SIG-M5 treated with dmso at 0.1 percent for 504 hours (cell line): Measurements from ENCODE around the gene MKI67.

Experiments
- DNase-seq: peaks from one replicate; lab custom pipeline; 2025; ENCODE audit not compliant: unreplicated experiment; lab: John Stamatoyannopoulos, UW

The MKI67 gene

DNA sequence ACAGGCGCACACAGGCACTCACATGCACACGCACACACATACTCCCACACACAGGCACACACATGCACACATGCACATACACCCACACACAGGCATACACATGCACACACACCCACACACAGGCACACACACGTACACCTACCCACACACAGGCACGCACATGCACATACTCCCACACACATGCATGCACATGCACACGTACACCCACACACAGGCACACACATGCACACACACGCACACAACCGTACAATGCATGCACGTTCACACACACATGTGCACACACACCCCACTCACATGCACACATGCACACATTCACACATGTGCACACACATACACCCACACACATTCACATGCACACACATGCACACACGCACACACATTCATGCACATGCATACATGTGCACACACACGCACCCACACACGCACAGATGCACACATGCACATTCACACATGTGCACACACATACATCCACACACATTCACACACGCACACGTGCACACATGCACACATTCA is 59.3 kb downstream of the MKI67 start:
- no peak for DNase-seq

DNA sequence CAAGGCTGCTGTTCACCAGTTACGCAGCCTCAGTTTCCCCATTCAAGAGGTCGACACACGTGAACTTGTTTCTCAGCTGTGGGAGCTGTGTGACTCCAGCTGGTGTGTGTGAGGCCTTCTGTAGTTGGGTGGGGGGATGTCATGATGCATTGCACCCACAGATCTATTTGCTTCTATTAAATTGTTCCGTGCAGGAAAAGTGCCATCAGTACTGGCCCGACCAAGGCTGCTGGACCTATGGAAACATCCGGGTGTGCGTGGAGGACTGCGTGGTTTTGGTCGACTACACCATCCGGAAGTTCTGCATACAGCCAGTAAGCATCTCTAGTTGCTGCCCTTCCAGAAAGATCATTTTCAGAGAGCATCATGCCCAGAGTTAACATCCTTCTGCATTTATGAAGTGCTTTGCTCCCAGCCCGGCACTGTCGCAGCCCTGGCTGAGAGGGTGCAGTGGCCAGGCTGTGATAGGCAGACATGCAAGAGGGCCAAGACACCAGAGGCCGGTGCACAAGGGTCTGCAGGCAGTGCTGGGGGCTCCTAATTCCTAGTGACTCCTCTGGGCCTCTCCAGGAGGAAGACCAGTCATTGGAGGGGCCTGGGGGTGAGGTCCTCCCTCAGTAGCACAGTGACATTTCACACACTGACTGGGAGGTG is 60.2 kb downstream of the MKI67 start:
- DNase-seq: no peak

DNA sequence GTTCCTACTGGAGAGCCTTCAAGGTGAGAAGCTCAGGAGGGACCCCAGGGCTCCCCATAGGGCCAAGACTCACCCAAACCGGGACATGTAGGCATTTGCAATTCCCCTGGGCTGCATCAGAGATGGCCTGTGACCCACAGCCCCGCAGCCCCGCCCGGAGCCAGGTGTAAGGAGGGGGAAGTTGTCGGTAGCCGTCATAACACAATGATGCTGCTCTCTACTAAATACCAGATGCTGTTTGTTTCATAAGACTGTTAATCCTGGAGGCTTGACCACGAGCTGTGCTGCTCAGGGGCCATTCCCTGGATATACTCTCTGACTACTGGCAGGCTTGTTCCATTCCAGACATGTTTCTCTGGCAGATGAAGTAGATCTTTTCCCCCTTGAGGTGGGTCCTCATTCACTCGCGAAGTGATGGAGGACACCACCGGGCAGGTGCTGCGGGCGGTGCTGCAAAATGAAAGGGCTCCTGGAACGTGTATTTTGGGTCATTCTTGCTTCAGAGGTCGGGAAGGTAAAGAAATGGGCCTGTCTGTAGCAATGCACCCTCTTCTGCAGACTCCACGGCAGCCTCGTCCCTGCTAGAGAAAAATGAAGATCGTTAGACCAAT is 61.1 kb downstream of the MKI67 start:
- DNase-seq: peak; percentile 56

DNA sequence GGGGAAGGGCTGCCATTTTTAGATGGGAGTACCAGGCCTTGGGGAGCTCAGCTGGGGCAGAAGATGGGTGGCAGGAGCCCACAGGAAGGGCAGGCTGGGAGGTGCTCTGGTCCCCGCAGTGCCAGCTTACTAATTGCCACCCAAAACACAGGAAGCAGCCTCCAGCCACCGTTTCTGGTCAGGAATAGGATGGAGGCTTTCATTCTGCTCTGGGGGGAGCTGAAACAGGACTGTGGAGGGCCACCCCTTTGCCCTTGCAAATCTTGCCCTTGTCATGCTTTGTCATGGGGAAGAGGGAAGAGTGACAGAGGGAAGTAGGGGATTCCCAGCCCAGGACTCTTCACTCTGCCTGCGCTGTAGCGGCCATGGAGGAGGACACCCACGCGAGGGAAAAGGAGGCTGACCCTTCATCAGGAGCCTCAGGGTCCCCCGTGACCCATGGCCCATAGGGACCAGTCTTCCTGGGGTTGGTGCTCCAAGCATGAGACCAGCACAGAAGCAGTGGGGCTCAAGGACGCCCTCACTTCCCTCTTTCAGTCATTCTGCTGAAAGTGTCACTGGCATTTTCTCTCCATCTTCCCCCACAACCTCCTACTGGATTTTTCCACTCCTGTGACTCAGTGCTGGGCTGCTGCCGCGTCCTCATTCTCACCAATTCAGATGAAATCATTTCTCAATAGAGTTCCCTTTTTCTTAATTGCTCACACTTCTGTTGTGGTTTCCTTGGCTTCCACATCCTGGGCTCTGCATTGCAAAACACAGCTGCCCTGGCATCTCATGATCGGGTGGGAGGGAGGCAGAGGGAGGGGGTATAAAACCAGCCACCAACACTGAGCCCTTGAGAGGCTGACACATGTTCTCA is 61.9 kb downstream of the MKI67 start:
- DNase-seq: peak; percentile 96

DNA sequence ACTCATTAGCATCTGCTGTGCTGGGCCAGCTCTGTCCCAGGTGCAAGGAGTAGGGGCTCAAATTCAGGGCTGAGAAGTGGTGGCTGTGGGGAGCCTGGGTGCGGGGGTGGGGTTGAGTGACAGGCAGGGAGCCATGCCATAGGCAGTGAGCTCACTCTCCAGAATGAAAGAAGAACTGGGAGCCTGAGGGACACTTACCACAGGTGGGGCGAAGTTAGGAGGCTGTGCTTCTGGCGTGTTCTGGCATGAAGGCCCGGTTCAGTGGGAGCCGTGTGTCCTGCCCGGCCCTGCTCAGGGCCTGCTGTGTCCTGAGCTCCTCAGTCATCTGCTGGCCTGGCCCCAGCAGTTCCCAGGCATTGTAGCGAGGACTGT is 62.5 kb downstream of the MKI67 start:
- DNase-seq: peak; percentile 31

DNA sequence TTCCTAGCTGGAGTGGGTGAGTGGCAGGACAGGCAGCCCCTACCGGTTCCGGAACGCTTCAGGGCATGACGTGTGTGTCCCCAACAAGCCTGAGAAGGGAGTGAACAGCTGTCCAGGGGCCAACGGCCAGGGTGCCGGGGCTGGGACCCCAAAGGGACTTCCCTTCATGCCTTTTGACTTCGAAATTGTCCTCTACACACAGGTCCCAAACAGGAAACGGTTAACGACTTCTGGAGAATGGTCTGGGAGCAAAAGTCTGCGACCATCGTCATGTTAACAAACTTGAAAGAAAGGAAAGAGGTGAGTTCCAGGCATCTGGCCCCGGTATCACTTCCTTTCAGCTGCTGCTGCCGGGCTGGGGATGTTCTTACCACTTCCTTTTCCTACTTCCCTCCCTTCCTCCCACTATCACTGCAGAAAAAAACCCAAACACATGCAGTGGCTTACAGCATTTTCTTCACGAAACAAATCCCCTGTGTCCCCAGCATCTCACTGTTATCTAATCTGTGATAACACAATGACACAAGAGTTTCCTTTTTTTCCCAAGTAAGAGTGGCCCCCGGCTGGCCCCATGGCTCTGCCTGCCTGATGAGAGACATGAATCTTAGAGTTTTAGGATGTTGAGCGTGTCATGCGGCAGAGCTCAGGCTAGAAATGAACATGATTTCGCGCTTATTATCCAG is 63.2 kb downstream of the MKI67 start:
- peak; percentile 85 for DNase-seq

DNA sequence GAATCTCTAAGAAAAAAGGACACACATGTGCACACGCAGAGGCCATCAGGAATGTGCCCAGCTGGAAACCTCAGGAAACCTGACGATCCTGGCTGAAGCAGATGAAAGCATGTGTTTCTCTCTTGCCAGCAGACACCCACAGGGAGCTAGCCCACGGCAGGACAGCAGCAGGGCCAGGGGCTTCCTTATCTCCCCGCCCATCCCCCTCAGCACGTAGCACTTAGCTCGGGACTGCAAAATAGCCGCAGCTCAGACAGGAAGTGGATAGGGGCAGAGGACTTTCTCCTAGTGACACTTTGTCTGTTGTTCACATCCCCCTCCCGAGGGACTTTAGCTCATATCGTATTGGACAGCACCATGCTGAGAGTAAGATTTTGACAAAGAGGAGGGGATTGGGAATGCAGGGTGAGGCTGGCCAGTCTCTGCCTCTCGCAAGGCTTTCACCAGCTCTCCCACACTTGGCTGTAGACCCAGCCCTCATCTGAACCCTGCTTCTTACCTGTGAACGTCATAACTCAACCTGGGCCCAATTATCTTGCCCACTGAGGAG is 63.8 kb downstream of the MKI67 start:
- DNase-seq: no peak

DNA sequence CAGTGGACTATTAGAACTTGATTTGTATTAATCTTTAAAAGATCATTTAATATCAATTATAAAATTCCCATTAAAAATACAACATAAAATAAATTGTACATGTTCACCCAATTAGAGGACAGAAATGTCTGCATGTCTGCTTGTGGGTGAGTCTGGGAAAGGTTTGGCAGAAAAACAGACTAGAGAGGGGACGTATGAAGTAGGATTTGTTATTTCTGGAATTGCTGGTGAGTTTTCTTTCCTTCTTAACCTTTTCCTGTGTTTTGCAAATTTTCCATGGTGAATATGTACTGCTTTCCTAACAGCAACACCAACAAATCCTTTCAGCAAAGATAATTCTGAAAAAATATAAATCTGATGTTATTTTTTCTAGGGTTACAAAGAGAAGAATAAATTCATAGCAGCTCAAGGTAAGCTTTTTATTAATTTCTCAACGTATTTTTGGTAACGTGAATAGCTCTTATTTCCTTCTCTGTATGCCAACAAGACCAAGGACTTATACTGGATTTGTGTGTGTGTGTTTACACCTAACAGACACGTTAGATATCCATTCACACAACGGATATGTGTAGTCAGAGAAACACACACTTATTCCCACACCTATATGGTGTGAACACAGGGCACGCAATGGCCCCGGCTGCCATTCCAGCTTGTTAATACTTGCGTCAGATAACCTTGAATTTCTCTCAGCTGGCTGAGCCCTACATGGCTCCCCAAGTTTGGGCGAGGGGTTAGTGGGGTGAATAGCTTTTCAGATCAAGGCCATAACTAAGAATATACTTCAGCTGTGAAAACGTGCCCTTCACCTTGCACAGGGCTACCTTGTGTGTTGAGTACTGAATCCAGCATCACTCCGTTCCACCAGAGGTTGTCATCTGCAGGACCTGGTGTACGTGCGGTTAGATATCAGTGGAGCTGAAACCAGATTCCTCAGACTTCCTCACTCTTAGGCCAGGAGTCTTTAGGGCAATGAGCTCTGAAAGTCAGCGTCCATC is 64.6 kb downstream of the MKI67 start:
- no peak for DNase-seq

DNA sequence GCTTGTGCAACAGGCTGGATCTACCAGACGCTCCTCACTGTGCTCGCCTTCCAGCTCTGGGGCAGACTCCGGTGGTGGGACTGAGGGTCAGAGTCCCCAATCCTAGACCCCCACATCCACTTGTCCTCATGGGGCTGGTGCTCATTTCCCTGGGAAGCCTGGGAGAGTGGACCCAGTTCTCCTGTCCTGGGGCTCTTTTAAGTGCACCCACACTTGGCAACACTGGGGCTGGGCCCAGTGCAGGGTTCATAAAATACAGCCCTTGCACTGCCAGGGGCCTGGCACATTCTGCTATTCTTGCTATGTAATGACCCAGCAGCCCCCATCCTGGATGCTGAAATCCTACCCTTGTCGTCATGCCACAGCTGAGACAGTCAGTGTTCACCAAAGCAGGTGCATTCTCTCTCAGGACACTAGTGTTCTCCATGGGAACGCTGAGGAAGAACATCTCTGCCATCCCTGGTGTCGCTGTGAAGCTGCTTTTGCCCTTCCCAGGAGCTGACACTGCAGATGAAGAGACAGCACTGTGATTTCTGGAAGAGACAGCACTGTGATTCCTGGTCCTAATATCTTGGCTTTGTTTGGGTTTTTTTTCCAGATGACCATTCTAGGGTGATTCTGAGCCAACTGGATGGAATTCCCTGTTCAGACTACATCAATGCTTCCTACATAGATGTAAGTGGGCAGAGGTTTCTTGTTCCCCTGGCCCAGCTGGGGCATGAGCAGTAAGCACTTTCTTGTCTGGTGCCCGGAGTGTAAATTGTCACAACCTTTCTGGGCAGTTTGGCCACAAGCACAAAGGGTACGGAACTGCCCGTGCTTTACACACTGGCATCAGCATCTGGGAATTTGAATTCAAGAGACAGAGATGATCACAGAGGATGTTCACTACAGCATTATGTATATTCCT is 65.6 kb downstream of the MKI67 start:
- DNase-seq: no peak

DNA sequence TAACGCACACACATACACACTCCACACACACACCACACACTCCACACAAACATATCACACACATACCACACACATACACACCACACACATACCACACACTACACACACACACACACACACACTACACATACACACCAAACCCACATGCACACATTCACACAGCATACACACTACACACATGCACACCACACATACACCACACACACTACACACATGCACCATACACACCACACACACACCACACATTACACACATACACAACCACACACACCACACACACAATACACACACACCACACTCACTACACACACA is 66.3 kb downstream of the MKI67 start:
- DNase-seq: no peak

DNA sequence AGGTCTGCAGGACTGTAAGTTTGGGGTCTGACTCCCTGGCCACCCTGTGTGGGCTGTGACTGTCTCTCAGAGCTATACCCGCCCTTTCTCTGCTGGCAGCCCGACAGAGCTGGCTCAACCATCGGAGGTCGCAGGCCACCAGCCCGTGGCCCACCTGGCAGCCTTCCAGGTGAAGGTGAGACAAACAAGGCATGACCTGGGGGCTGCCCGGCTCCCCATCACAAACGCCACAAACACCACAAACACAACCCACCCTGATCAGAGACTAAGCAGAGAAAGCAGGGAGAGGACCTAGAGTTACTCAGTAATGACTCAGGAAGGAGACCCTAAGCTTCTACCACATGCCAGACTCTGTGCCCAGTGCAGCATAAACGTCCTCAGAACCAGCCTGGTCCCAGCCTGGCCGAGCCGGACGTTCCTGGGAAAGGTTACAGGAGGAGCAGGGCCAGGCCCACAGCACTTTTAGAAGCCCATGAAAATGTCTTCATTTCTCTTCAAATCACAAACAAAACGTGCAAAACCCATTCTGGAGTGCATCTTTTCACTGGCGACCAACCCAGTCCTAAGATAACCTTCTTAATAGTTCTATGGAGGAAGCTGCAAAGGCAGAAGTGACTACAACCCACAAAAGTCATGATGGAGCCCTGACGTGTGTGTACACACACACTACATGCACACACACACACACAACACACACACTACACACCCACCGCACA is 66.8 kb downstream of the MKI67 start:
- DNase-seq: no peak

DNA sequence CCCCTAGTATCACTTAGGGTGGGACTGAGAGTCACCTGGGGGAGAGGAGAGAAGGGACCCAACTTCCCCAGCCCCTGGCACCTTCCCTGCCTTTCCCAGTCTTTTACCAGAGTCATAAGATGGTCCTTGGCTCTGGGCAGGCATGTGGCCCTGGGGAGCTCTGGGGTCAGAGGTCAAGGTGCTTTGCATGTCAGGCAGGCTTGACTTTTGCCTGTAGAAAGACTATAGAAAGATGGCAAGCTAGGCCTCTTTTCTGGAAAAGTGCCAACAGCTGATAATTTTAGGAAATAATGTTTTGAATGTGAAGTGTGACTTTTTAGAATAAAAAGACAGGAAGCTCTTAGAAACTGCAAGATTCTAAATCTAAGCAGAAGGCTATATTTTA is 67.5 kb downstream of the MKI67 start:
- DNase-seq: no peak

DNA sequence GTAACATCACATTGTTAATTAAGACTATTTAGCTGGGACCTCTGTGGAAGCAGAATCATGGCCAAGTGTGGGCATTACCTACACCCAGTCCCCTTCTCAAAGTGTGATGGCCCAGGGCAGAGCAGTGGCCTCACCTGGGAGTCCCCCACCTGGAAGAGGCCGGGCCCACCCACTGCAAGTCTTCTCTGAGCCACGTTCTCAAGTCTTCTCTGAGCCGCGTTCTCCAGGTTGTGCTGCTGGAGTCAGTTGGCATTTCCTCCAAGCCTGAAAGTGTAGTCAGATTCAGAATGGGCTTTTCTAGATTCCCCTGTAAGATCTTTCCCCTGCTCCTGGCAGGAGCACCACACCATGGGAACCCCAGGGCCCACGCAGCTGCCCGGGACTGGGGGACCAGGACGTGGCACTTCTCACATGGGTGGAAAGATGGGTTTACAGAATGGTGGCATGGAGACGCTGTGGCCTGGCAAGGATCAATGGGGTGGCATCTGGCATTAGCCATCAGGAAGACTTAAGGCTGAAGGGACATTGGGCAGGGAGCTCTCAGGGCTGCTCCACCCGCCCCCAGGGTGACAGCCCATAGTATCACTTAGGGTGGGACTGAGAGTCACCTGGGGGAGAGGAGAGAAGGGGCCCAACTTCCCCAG is 68.0 kb downstream of the MKI67 start:
- no peak for DNase-seq

DNA sequence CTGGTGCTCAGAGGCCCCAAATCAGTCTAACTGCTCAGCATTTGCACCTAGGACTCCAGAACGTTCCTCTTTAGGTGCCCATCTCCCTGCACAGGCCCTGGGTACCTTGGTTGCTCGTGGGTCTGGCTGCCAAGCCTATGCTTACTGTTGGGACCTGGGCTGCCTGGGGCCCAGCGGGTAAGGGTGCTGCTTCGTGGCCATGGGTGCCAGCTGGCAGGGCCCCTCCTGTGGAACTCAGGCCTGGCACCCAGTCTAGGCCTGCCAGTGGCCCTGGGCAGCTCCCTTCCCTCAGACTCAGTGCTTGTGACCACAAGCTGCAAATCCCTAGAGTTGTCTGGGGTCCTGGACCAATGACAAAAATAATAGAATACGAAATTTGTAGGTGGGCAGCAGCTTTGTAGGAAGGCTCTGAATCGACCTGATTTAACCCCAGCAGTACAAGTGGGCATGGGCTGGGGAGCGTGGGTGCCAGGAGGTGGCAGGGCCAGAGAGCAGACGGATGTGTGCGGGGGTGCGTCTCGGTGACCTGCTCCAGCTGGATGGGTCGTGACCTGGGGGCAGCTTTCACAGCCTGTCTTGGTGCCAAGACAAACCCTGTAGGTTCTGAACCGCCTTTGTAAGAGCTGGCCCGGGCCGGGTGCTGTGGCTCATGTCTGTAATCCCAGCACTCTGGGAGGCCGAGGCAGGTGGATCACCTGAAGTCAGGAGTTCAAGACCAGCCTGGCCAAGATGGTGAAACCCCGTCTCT is 69.7 kb downstream of the MKI67 start:
- no peak for DNase-seq

DNA sequence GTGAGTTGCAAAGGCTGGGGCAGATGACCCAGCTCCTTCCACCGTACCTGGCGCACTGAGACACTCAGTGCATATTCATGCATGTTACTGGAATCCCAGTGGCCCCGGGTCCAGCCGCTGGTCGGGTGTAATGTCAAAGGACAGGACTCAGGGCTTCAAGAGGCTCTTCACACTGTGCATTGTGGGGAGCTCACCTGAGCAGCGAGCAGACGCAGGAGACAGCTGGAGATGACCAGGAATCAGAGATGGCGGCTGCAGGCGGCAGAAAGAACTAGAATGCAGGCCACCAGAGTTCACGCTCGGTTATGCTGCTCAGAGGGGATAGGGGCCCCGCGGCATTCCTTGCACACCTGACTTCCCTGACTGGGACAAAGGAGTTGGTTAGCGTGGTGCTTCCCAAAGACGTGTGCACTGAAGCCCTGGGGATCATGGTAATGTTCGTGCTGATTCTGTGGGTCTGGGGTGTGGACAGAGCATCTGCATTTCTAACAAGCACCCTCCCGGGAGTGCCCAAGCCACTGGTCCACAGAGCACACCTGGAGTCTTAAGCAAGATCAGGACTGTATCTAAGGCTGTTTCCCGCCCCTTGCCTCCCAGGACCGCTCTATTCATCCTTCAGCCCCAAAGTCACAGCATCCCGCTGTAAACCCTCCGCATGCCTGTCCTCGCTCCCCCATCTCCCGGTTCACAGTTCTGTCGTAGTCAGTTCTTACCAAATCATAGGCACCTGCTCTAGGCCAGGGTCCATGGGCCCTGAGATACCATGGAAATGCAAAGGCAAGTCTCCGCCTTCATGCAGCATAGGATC is 71.0 kb downstream of the MKI67 start:
- DNase-seq: no peak

DNA sequence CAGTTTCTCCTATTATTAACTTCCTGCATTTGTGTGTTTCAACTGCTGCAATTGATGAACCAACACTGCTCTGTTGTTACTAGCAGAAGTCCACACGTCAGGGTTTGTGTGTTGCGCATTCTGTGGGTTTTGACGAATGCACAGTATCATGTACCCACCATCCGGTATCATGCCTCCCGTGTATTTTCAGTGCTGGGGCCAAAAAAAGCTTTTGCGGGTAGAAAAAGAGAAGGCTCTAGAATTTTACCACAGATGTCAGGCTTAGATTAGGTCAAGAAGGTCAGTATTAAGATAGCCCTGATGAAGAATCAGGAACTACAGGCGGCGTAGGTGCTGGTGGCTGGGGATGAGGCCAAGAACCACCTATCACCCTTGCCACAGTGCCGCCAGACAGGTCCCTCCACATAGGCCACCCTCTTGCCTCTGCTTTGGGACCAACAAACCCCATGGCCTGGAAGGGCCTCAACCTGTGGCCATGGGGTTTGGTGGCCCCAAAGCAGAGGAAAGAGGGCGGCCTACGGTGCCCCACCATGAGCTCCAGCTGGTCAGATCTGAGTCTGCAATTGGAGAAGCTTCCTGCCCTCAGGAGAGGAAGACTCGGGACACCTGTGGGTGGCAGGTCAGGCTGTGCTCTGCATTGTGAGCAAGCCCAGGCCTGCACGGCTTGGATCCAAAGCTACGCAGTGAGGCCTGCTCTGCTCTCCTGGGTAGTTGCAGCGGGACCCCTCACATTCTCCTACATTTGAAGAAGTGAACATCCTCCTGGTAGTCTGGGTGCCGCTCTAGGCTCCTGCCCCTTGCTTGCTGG is 71.9 kb downstream of the MKI67 start:
- DNase-seq: peak; percentile 63
